ENCODE results near the gene SYK.
"Not testable (repeated sequence)": the region's sequence is repeated elsewhere in the genome, so short reads cannot be mapped to it uniquely, and the experiment has no call there.

The SYK gene

GRCh38 chr9:90799271-90799852, 2.3 kb upstream of the SYK start:
- DNase-seq = no peak

GRCh38 chr9:90801973-90802322, 329 bp downstream of the SYK start:
- DNase-seq = peak; percentile 87

- peak; percentile 44 for DNase-seq
Observed at GRCh38 chr9:90802386-90802985, 867 bp downstream of the SYK start.

GRCh38 chr9:90803860-90804593, 2.4 kb downstream of the SYK start:
- peak; percentile 60 for DNase-seq

GRCh38 chr9:90805006-90805996, 3.7 kb downstream of the SYK start:
- DNase-seq = peak; percentile 90

- DNase-seq = no peak
Observed at GRCh38 chr9:90807006-90807405, 5.4 kb downstream of the SYK start.

- DNase-seq = no peak
Observed at GRCh38 chr9:90808398-90808797, 6.8 kb downstream of the SYK start.

- no peak for DNase-seq
Observed at GRCh38 chr9:90808890-90809685, 7.5 kb downstream of the SYK start.

GRCh38 chr9:90810691-90811090, 9.1 kb downstream of the SYK start:
- no peak for DNase-seq

GRCh38 chr9:90813046-90813445, 11.4 kb downstream of the SYK start:
- DNase-seq = no peak

GRCh38 chr9:90813523-90813922, 11.9 kb downstream of the SYK start:
- no peak for DNase-seq

- no peak for DNase-seq
Observed at GRCh38 chr9:90814355-90814754, 12.7 kb downstream of the SYK start.

- DNase-seq = peak; percentile 56
Observed at GRCh38 chr9:90815183-90815943, 13.7 kb downstream of the SYK start.

- DNase-seq = no peak
Observed at GRCh38 chr9:90815944-90816357, 14.3 kb downstream of the SYK start.

- no peak for DNase-seq
Observed at GRCh38 chr9:90816690-90817089, 15.1 kb downstream of the SYK start.

GRCh38 chr9:90818279-90818678, 16.7 kb downstream of the SYK start:
- no peak for DNase-seq

GRCh38 chr9:90820406-90820805, 18.8 kb downstream of the SYK start:
- not testable (repeated sequence) for DNase-seq

- DNase-seq = not testable (repeated sequence)
Observed at GRCh38 chr9:90821236-90821635, 19.6 kb downstream of the SYK start.

GRCh38 chr9:90821697-90822096, 20.1 kb downstream of the SYK start:
- DNase-seq = no peak

GRCh38 chr9:90822866-90823265, 21.2 kb downstream of the SYK start:
- no peak for DNase-seq

GRCh38 chr9:90825586-90825985, 24.0 kb downstream of the SYK start:
- no peak for DNase-seq
